ENCODE results near the gene GSTM1.

Gene GSTM1

GRCh38 chr1:109687641-109688499 lies at the start of gene GSTM1:
Gene GSTM1, plus strand, starts transcription at chr1:109687817. Its CDS starts 57 bp downstream, at chr1:109687874.
- DNase-seq (ENCODE audit: low spot score): no peak

GRCh38 chr1:109639063-109639840 lies 48.4 kb upstream of the GSTM1 start:
- no peak for DNase-seq (ENCODE audit: low spot score)

GRCh38 chr1:109639841-109640184 lies 47.8 kb upstream of the GSTM1 start:
- no peak for DNase-seq (ENCODE audit: low spot score)

- peak; percentile 83 for DNase-seq (ENCODE audit: low spot score)
These were observed 47.2 kb upstream of the GSTM1 start for GRCh38 chr1:109640285-109640865.

GRCh38 chr1:109641078-109641740 lies 46.4 kb upstream of the GSTM1 start:
- no peak for DNase-seq (ENCODE audit: low spot score)

GRCh38 chr1:109641861-109642260 lies 45.8 kb upstream of the GSTM1 start:
- DNase-seq (ENCODE audit: low spot score): no peak

GRCh38 chr1:109642626-109643025 lies 45.0 kb upstream of the GSTM1 start:
- no peak for DNase-seq (ENCODE audit: low spot score)

GRCh38 chr1:109643385-109644230 lies 44.0 kb upstream of the GSTM1 start:
- DNase-seq (ENCODE audit: low spot score): peak; percentile 82

GRCh38 chr1:109644670-109645069 lies 42.9 kb upstream of the GSTM1 start:
- DNase-seq (ENCODE audit: low spot score): no peak

GRCh38 chr1:109649491-109649914 lies 38.1 kb upstream of the GSTM1 start:
- no peak for DNase-seq (ENCODE audit: low spot score)

- DNase-seq (ENCODE audit: low spot score): no peak
These were observed 37.0 kb upstream of the GSTM1 start for GRCh38 chr1:109650609-109651008.

- DNase-seq (ENCODE audit: low spot score): no peak
These were observed 35.2 kb upstream of the GSTM1 start for GRCh38 chr1:109652402-109652801.

- no peak for DNase-seq (ENCODE audit: low spot score)
These were observed 34.3 kb upstream of the GSTM1 start for GRCh38 chr1:109653306-109653705.

GRCh38 chr1:109654519-109654918 lies 33.1 kb upstream of the GSTM1 start:
- no peak for DNase-seq (ENCODE audit: low spot score)

- DNase-seq (ENCODE audit: low spot score): peak; percentile 53
These were observed 31.8 kb upstream of the GSTM1 start, which contains the start of gene GSTM4 for GRCh38 chr1:109655615-109656519. Gene GSTM4, plus strand, starts transcription at chr1:109656099. Its CDS starts 291 bp downstream, at chr1:109656390.

GRCh38 chr1:109657395-109657794 lies 30.2 kb upstream of the GSTM1 start:
- DNase-seq (ENCODE audit: low spot score): no peak

GRCh38 chr1:109657970-109658369 lies 29.6 kb upstream of the GSTM1 start:
- DNase-seq (ENCODE audit: low spot score): no peak

GRCh38 chr1:109658533-109659042 lies 29.0 kb upstream of the GSTM1 start:
- DNase-seq (ENCODE audit: low spot score): no peak

- no peak for DNase-seq (ENCODE audit: low spot score)
These were observed 28.5 kb upstream of the GSTM1 start for GRCh38 chr1:109659145-109659544.

Measured in CD4-positive, alpha-beta T cell treated with Interleukin-6 at 100 ng/mL for 8 hours (primary cell).